ENCODE data around the gene CFAP46. TPM values are rescaled to one million over a fixed set of nuclear protein-coding genes. Genes with fewer than 3 reads are reported as not detected.

CFAP46 gene
- total and polyA plus RNA-seq, 12 donors = 0.36 to 1.9 (median 1.1) TPM

DNA sequence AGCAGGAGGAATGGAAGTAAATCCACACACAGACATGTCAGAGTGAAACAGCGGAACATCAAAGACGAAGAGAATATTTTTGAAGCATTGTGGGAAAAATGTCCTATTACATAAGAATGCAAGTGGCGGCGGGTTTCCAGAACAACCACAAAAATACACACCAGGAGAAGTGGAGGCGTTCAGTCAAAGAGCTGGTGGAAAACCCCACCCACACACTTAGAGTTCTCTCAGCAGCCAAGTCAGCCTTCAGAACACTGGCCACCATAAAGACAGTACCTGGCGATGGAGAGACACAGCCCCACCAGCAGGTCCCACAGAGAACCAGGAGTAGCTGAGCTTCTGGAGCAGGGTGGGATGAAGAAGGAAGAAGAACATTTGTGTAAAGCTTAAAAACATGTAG, 180.1 kb downstream of the CFAP46 start:
- intact Hi-C loops (cut with DNase I) = no loop called here
- Histone ChIP-seq H3K27ac (no peak overlapping the region), H3K36me3 (peaks cover 0 to 54% (median 9%) of the 10 kb centered on the region in 9 donors), H3K27me3 (no peaks in the 10 kb centered on the region), H3K9me3 (no peaks in the 10 kb centered on the region), H3K4me1 (no peaks in the 10 kb centered on the region), H3K4me3 (no peak overlapping the region)
- TF ChIP-seq, protein P1, sequence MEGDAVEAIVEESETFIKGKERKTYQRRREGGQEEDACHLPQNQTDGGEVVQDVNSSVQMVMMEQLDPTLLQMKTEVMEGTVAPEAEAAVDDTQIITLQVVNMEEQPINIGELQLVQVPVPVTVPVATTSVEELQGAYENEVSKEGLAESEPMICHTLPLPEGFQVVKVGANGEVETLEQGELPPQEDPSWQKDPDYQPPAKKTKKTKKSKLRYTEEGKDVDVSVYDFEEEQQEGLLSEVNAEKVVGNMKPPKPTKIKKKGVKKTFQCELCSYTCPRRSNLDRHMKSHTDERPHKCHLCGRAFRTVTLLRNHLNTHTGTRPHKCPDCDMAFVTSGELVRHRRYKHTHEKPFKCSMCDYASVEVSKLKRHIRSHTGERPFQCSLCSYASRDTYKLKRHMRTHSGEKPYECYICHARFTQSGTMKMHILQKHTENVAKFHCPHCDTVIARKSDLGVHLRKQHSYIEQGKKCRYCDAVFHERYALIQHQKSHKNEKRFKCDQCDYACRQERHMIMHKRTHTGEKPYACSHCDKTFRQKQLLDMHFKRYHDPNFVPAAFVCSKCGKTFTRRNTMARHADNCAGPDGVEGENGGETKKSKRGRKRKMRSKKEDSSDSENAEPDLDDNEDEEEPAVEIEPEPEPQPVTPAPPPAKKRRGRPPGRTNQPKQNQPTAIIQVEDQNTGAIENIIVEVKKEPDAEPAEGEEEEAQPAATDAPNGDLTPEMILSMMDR (IDR thresholded peaks at IDR 0.05) = no peak
- DNase-seq (no peak), ATAC-seq (no peak)
- WGBS, 2 donors = 87 to 95% methylated on average over 6 of the region's 6 CpGs

DNA sequence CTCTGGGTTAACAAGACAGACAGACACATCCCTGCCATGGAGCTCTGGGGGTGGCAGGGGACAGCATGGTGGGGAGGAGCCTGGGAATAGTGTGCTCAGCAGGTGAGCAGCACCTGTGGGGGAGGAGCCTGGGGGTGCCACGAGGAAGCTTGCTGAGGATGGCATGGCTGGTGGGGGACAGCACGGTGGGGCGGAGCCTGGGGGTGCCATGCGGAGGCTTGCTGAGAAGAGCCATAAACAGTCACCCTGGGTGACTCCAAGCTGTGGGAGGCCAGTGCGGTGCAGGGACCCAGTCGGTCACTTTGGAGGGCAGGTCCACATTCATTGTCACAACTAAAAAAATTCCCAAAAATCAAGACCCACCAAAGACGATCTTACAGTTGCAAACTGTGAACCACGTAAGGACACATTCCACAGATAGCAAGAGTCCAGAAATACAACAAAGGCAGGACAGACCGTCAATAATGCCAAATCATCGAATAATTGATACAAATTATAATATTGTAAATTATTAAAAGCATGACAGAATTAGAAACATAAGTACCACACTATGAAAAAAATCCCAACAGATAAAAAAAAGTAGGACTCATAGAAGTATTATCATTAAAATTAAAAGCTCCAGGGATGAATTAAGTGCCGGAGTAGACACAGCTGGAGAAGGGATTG, 180.8 kb downstream of the CFAP46 start:
- 96 to 98% methylated on average over 11 of the region's 11 CpGs for WGBS, 2 donors
- peaks cover 0 to 61% (median 12%) of the 10 kb centered on the region in 9 donors for H3K36me3 ChIP-seq
- H3K9me3 ChIP-seq = no peaks in the 10 kb centered on the region
- intact Hi-C loops (cut with DNase I) = no loop called here
- TF ChIP-seq, protein P1 (IDR thresholded peaks at IDR 0.05) = no peak
- no peaks in the 10 kb centered on the region for H3K27me3 ChIP-seq
- H3K4me3 ChIP-seq = no peak overlapping the region
- no peak overlapping the region for H3K27ac ChIP-seq
- no peak for DNase-seq
- no peak for ATAC-seq
- H3K4me1 ChIP-seq = no peaks in the 10 kb centered on the region

DNA sequence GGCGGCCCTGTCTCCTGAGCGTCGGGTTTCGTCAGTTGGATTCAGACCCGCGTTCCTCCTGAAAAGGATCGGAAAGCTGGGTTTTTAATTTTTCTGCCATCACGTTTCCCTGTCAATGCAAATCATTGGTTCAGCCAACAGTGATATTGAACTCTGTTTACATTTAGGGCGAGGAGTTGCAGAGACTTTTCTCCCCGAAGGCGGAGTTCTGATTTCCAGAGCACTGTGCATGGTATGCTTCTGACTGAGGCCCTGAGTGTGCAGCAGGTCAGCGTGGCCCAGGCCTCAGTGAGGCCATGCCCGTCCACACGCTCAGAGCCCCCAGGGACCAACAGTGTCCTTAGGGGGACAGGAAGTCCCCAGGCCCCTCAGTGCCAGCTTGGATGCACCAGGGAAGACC, 183.5 kb downstream of the CFAP46 start:
- intact Hi-C loops (cut with DNase I) = no loop called here

More for the DNA sequence above, 183.5 kb downstream of the CFAP46 start:
- Histone ChIP-seq H3K27ac (no peak overlapping the region), H3K9me3 (no peaks in the 10 kb centered on the region), H3K4me3 (no peak overlapping the region), H3K36me3 (peaks cover 0 to 74% (median 21%) of the 10 kb centered on the region in 9 donors), H3K27me3 (no peaks in the 10 kb centered on the region), H3K4me1 (no peaks in the 10 kb centered on the region)
- no peak for DNase-seq
- TF ChIP-seq, protein P1 (IDR thresholded peaks at IDR 0.05) = no peak
- no peak for ATAC-seq
- WGBS, 2 donors = 97% methylated on average over 14 of the region's 14 CpGs

Other genes with a start within 250 kb of the CFAP46 start
- gene NKX6-2, start 156.4 kb downstream of the CFAP46 start, total RNA-seq = not detected
- under 1 TPM; 0.17 to 0.51 TPM for gene NKX6-2, start 156.4 kb downstream of the CFAP46 start, polyA plus RNA-seq
- under 1 TPM in 5 of 10 donors, not detected in 5; 0.09 to 0.21 (median 0.11) TPM for gene ADGRA1, start 145.4 kb upstream of the CFAP46 start, total RNA-seq
- under 1 TPM in 1 of 2 donors, not detected in 1; under 0.01 TPM for gene ADGRA1, start 145.4 kb upstream of the CFAP46 start, polyA plus RNA-seq
- under 1 TPM in 8 of 10 donors, not detected in 2; 0.04 to 0.88 (median 0.20) TPM for gene KNDC1, start 217.6 kb upstream of the CFAP46 start, total RNA-seq
- gene KNDC1, start 217.6 kb upstream of the CFAP46 start, polyA plus RNA-seq = under 1 TPM in 1 of 2 donors, not detected in 1; 0.07 TPM